ENCODE results near the gene TALDO1.

The TALDO1 gene

DNA sequence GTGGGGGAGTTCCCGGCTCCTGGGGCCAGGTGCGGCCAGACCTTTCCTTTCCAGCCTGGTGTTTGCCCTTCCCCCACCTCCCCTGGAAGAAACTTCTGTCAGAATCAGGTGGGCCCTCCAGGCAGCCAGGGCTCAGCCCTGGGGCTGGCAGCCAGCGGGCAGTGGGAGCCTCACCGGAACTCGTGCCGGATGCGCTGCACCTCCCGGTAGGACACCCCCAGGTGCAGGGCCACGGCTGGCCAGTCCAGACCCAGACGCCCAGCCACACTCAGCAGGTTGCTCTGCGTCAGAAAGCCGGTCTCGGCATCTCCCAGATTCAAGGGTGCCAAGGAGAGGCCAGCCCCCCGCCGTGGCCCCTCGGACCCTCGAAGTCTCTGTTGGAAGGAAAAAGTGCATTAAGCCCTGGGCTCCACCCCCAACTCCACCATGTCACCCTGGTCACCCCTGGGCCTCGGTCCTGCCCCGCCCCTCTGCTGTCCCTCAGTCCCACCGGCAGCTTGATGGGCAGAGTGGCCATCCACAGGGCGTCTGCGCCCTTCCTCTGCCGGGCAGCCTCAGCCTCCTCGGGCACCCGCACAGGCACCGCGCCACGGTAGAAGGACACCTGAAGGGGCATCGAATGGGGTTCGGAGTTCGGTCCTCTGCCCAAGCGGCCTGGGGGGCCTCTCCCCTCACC is 52.5 kb downstream of the TALDO1 start:
- DNase-seq (ENCODE audit: low read depth in 2 of 3, low spot score in 2 of 3) = no peak

DNA sequence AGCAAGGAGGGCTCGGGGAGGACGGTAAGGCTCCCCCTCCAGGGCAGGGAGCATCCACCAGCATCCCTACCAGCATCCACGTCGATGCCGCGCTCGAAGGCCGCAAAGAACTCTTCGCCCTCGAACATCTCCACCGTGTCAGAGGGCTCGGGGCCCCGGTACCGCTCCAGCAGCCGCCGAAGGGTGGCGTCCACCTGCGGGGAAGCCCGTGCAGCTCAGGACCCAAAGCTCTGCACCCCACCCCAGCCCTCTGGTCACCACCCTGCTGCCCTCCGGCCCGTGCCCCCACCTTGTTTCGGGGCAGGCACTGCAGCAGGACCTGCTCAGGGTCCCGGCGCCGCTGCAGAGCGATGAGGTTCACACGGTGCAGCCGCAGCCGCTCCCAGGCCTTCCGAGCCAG is 53.2 kb downstream of the TALDO1 start:
- no peak for DNase-seq (ENCODE audit: low read depth in 2 of 3, low spot score in 2 of 3)

- DNase-seq (ENCODE audit: low read depth in 2 of 3, low spot score in 2 of 3) = no peak
Measured at GRCh38 chr11:801097-801780, 54.0 kb downstream of the TALDO1 start.

GRCh38 chr11:802018-802617 is 54.9 kb downstream of the TALDO1 start:
- DNase-seq (ENCODE audit: low read depth in 2 of 3, low spot score in 2 of 3) = no peak

DNA sequence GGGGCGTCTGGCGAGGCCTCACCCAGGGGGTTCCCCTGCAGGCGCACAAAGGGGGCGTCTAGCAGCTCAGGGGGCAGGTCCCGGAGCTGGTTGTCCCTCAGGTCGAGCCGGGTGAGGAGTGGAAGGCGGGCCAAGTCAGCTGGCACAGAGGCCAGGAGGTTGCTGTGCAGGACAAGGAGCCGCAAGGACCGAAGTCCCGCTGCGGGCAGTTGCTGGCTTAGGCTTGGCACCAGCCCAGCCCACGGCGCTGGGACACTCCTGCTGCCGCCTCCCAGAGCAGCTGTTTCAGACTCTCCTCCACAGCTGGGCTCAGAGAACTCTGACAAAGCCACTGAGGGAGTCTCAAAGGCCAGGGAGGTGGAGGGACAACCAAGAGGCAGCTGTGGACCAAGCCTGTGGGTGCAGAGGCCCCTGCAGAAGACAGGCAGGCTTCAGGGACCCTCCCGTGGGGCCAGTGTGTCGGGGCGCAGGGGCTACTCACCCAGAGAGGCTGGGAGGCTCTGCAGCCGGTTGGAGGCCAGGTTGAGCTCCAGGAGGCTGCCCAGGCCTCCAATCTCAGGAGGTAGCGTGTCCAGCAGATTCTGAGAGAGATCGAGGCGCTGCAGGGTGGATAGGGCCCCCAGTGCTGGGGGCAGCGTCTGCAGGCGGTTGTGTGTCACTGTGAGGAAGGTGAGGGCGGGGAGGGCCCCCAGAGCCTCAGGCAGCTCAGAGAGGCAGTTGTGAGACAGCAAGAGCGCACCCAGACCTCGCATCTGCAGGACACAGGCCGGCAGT is 55.6 kb downstream of the TALDO1 start:
- no peak for DNase-seq (ENCODE audit: low read depth in 2 of 3, low spot score in 2 of 3)

DNA sequence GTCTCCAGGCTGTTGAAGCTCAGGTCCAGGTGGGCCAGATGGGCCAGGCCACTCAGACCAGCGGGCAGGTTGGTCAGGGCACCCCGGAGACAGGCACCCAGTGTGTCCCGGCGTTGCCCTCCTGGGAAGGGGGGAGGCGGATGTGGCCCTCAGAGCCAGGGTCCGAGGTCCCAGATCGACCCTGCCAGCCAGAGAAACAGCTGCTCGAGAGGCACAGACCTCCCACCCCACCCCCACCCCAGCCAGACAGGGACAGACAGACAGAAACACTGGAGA is 56.1 kb downstream of the TALDO1 start:
- DNase-seq (ENCODE audit: low read depth in 2 of 3, low spot score in 2 of 3) = no peak

DNA sequence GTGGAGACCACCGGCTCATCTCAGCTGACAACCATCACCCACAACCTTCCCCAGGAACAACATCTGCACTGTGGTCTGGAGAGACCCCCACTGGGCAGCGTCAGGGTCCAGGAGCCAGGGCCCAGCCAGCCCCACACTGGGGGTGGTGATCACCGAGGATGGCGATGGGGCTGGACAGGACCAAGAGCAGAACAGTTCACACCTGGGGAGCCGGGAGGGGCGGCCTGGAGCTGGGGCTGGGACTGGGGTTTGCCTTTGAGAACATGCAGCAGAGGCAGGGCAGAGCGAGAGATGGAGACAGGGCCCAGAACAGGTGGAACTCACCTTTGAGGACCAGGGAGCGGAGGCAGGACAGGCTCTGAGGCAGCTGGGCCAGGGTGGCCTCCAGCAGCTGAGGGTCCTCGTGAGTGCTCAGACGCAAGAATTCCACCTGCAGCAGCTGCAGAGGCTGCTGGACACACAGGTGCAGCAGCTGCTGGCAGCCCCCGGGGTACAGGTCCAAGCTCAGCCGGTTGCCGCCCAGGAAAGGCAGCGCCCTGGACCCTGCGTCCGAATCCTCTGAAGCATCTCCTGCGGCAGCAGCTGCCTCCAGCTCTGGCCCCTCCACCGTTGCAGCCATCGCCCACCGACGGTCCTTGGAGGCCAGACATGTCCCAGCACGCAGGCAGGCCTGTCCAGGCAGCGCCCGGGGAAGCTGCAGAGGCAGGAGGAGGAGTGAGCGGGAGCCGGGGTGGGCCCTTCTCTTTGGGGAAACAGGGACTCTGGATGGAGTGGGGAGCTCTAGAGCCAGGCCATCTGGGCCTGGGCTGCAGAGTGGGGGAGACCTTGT is 56.7 kb downstream of the TALDO1 start:
- no peak for DNase-seq (ENCODE audit: low read depth in 2 of 3, low spot score in 2 of 3)

GRCh38 chr11:804599-804964 is 57.3 kb downstream of the TALDO1 start:
- DNase-seq (ENCODE audit: low read depth in 2 of 3, low spot score in 2 of 3) = no peak

DNA sequence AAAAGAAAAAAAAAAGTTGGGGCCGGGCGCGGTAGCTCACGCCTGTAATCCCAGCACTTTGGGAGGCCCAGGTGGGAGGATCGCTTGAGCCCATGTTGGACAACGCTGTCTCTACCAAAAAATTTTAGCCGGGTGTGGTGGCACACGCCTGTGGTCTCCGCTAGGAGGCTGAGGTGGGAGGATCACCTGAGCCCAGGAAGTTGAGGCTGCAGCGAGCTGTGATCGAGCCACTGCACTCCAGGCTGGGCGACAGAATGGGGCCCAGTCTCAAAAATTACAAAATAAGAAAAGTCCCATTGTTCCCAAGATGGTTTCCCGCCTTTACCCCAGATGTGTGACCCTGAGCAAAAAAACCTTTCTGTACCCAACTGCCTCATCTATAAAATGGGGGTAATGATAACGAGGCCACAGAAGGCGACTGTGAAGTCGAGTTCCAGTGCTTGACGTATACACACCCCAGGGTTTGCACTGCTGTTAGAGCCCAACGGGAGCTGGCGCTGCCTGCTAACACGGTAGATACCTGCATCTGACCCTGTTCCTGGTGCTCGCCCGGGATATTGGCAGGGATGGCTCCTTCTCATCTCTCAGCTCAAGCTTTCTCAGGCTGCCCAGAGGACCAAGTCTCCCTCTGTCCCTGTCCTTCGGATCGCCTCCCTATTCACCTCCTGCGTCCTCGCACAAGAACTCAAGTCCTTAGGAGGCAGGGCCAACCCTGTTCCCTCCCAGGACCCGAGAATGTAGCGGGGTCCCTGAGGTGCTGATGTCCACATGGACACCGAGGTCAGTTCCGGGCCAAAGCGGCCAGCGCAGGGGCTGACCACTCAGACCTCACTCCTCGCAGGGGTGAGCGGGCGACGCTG is 61.4 kb downstream of the TALDO1 start:
- no peak for DNase-seq (ENCODE audit: low read depth in 2 of 3, low spot score in 2 of 3)

GRCh38 chr11:809287-810039 is 62.2 kb downstream of the TALDO1 start, which contains the start of gene RPLP2:
Gene RPLP2 (plus strand): TSS chr11:809967. CDS start chr11:810235, 268 bp downstream.
- peak; percentile 97 for DNase-seq (ENCODE audit: low read depth in 2 of 3, low spot score in 2 of 3)

DNA sequence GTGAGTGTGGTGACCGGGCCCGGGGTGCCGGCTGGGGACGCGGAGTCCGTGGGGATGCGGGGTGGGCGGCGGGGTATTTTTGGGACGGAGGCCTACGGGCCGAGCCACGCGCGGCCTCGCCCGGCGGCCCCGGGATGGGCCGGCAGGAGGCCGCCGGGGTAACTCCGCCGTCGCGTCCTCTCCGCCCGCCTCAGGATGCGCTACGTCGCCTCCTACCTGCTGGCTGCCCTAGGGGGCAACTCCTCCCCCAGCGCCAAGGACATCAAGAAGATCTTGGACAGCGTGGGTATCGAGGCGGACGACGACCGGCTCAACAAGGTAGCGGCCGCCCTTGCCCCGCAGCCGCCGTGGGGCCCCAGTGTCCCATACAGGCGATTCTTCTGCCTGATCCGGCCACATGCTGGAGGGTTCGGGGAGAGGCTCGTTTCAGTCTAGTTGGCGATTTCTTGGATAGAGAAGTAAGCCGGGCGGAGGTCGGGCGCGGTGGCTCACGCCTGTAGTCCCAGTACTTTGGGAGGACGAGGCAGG is 62.8 kb downstream of the TALDO1 start:
- DNase-seq (ENCODE audit: low read depth in 2 of 3, low spot score in 2 of 3) = no peak

- no peak for DNase-seq (ENCODE audit: low read depth in 2 of 3, low spot score in 2 of 3)
Measured at GRCh38 chr11:811446-812245, 64.4 kb downstream of the TALDO1 start.

DNA sequence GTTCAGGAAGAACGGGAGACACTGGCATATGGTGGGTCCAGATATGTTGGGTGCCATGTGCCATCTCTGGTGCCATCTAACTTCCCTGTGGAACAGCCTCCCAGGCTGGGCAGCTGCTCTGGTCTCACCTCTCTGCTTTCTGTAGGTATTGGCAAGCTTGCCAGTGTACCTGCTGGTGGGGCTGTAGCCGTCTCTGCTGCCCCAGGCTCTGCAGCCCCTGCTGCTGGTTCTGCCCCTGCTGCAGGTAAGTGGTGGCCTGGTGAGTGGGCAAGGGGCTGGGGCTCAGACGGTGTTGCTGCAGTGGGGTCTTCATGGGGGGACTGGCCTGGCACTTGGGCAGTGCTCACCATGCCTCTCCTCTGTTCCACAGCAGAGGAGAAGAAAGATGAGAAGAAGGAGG is 65.1 kb downstream of the TALDO1 start:
- DNase-seq (ENCODE audit: low read depth in 2 of 3, low spot score in 2 of 3) = no peak

- no peak for DNase-seq (ENCODE audit: low read depth in 2 of 3, low spot score in 2 of 3)
Measured at GRCh38 chr11:813072-813455, 65.8 kb downstream of the TALDO1 start.

DNA sequence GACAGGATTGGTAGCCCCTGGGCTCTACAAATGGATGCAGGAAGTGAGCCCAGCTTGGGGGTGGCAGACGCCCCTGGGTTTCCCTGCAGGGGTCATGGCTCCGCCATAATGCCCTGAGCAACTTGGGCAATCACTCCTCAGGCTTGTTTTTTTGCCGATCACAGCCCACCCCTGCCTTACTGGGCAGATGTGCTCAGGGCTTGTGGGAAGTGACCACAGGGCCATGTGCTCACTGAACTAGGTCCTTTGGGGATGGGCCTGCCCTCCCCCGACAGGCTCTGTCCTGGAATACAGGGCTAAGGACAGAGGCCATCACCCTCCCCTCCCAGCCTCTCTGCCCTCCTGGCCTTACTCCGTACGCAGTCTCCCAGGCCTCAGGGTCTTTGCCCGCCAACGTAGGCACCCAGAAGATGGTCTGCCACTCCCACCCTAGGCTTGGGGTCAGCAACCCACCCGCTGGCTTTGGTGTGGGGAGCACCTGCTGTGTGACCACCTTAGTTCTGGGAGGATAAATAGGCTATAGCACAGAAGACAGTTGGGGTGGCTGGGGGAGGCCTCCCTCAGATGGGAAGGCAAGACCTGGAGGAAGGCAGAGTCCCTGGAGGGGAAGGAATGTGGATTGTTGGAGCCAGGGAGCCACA is 66.3 kb downstream of the TALDO1 start:
- no peak for DNase-seq (ENCODE audit: low read depth in 2 of 3, low spot score in 2 of 3)

Measured in activated CD8-positive, alpha-beta memory T cell treated with anti-CD3 and anti-CD28 coated beads for 48 hours (primary cell).